Vagina (tissue), 2 donors: ENCODE data around the gene LCN2.

Experiments used
- POLR2A ChIP-seq, 2 donors: fragments of 450-650 bp; IDR thresholded peaks; one replicate each; pipeline ENCODE4 v1.6.1; 2017; ENCODE audit warnings: antibody characterized with exemption in 2 of 2, mild to moderate bottlenecking in 2 of 2, moderate library complexity in 2 of 2
- POLR2AphosphoS5 ChIP-seq, 2 donors: sonication (generic); formaldehyde crosslinking; IDR thresholded peaks; one replicate each; pipeline ENCODE4 v1.9.0; 2017; ENCODE audit warnings: antibody characterized with exemption in 2 of 2, mild to moderate bottlenecking in 2 of 2, low read depth in 1 of 2; ENCODE audit not compliant: insufficient read depth in 1 of 2

- TF ChIP-seq POLR2A (IDR thresholded peaks at IDR 0.05) (no peak), POLR2AphosphoS5 (IDR thresholded peaks at IDR 0.05; ENCODE audit: insufficient read depth in 1 of 2, low read depth in 1 of 2) (no peak)
Observed at GRCh38 chr9:128120061-128120740, 29.1 kb upstream of the LCN2 start.
